Suprapubic skin (tissue), 4 donors: Measurements from ENCODE around the gene SFRP2.

ENCODE experiments used
- CTCF ChIP-seq, 2 donors: fragments of 200-600 bp in 1 of 2; fragments of 450-650 bp in 1 of 2; sonication (generic) in 1 of 2; IDR thresholded peaks; one replicate each; pipeline ENCODE4 v1.5.1; 2016 to 2019; ENCODE audit warnings: antibody characterized with exemption in 2 of 2, mild to moderate bottlenecking in 1 of 2, moderate library complexity in 1 of 2
- POLR2A ChIP-seq, 2 donors: fragments of 450-650 bp; IDR thresholded peaks; one replicate each; pipeline ENCODE4 v1.6.1; 2017; ENCODE audit warnings: antibody characterized with exemption in 2 of 2, mild to moderate bottlenecking in 2 of 2, moderate library complexity in 2 of 2
- POLR2AphosphoS5 ChIP-seq, 3 donors: sonication (generic); formaldehyde crosslinking; IDR thresholded peaks; one replicate each; pipeline ENCODE4 v1.6.1; 2017; ENCODE audit warnings: antibody characterized with exemption in 3 of 3

- TF ChIP-seq CTCF (IDR thresholded peaks at IDR 0.05), result no peak
- TF ChIP-seq POLR2A (IDR thresholded peaks at IDR 0.05), result no peak
- TF ChIP-seq POLR2AphosphoS5 (IDR thresholded peaks at IDR 0.05), result no peak
Observed at GRCh38 chr4:153816542-153816941, 27.7 kb upstream of the SFRP2 start.
